ENCODE measurements around the gene YKT6.
"Not testable (repeated sequence)": the region's sequence is repeated elsewhere in the genome, so short reads cannot be mapped to it uniquely, and the experiment has no call there.

YKT6 gene

GRCh38 chr7:44194562-44195145 is 6.1 kb upstream of the YKT6 start:
- DNase-seq, result no peak

GRCh38 chr7:44195889-44196288 is 4.9 kb upstream of the YKT6 start:
- DNase-seq, result no peak

- DNase-seq, result no peak
Measured at GRCh38 chr7:44196450-44196872, 4.3 kb upstream of the YKT6 start.

GRCh38 chr7:44197474-44197873 is 3.3 kb upstream of the YKT6 start:
- DNase-seq, result no peak

GRCh38 chr7:44200163-44200562 is 615 bp upstream of the YKT6 start:
- not testable (repeated sequence) for DNase-seq

- no peak for DNase-seq
Measured at GRCh38 chr7:44201813-44202212, 1.0 kb downstream of the YKT6 start.

- DNase-seq, result no peak
Measured at GRCh38 chr7:44206008-44206407, 5.2 kb downstream of the YKT6 start.

- DNase-seq, result no peak
Measured at GRCh38 chr7:44208085-44208484, 7.3 kb downstream of the YKT6 start.

- no peak for DNase-seq
Measured at GRCh38 chr7:44210107-44210506, 9.3 kb downstream of the YKT6 start.

- DNase-seq, result no peak
Measured at GRCh38 chr7:44211126-44211675, 10.4 kb downstream of the YKT6 start.

GRCh38 chr7:44212018-44212417 is 11.2 kb downstream of the YKT6 start:
- no peak for DNase-seq

GRCh38 chr7:44212581-44213184 is 11.9 kb downstream of the YKT6 start:
- no peak for DNase-seq

GRCh38 chr7:44213206-44213876 is 12.6 kb downstream of the YKT6 start:
- no peak for DNase-seq

- DNase-seq, result no peak
Measured at GRCh38 chr7:44213877-44214388, 13.2 kb downstream of the YKT6 start.

GRCh38 chr7:44215531-44215930 is 14.8 kb downstream of the YKT6 start:
- no peak for DNase-seq

GRCh38 chr7:44216019-44216418 is 15.2 kb downstream of the YKT6 start:
- DNase-seq, result no peak

- DNase-seq, result no peak
Measured at GRCh38 chr7:44216521-44217222, 15.9 kb downstream of the YKT6 start.

- no peak for DNase-seq
Measured at GRCh38 chr7:44217223-44217714, 16.5 kb downstream of the YKT6 start.

- no peak for DNase-seq
Measured at GRCh38 chr7:44217852-44218402, 17.1 kb downstream of the YKT6 start.

GRCh38 chr7:44218418-44219201 is 17.8 kb downstream of the YKT6 start:
- no peak for DNase-seq

- no peak for DNase-seq
Measured at GRCh38 chr7:44219371-44220045, 18.7 kb downstream of the YKT6 start.

- no peak for DNase-seq
Measured at GRCh38 chr7:44220046-44220357, 19.2 kb downstream of the YKT6 start.
